Body of pancreas (tissue), 4 donors: Measurements from ENCODE around the gene WNT7B.

Experiments
- POLR2A ChIP-seq, 3 donors: fragments of 450-650 bp; IDR thresholded peaks; one replicate each; pipeline ENCODE4 v1.6.1; 2016; ENCODE audit warnings: antibody characterized with exemption in 3 of 3, mild to moderate bottlenecking in 2 of 3
- TF ChIP-seq, protein P1 (sequence below), 7 experiments: fragments of 450-650 bp in 4 of 7; fragments of 200-600 bp in 3 of 7; sonication (generic) in 3 of 7; IDR thresholded peaks; one replicate each; pipeline ENCODE4 v1.5.1; 2016 to 2019; ENCODE audit warnings: antibody characterized with exemption in 7 of 7

DNA sequence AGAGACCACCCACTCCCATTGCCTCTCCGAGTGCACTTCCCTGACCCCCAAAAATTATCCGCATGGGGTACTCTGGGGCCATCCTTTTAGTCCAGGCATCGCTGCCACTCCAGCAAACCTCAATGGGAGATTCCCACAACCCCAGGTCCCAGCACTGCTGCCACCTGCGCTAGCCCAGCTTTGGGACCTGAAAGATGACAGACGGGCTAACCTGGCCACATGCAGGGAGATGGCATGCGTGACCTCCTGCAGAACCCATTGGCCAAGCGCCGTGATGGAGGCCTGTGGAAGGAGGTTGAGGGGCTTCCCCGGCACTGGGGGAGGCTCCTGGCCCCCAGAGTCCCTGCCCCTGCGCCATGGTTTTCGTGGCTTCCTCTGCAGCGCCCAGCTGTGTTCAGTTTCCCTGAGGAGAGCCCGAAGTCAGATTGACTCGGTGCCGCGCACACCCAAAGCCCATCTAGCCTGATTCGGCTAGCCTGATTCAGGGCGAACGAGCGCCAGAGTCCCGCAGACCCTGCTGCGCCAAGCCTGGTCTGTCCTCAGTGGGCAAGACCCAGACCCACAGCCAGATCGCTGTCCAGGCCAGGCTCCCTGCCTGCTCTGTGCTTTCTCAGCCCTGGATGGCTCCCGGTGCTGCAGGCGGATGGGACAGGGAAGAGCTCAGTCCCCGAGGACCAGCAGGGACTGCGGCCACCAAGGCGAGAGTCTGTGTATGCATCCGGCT is 751 bp upstream of the WNT7B start:
- TF ChIP-seq, protein P1, sequence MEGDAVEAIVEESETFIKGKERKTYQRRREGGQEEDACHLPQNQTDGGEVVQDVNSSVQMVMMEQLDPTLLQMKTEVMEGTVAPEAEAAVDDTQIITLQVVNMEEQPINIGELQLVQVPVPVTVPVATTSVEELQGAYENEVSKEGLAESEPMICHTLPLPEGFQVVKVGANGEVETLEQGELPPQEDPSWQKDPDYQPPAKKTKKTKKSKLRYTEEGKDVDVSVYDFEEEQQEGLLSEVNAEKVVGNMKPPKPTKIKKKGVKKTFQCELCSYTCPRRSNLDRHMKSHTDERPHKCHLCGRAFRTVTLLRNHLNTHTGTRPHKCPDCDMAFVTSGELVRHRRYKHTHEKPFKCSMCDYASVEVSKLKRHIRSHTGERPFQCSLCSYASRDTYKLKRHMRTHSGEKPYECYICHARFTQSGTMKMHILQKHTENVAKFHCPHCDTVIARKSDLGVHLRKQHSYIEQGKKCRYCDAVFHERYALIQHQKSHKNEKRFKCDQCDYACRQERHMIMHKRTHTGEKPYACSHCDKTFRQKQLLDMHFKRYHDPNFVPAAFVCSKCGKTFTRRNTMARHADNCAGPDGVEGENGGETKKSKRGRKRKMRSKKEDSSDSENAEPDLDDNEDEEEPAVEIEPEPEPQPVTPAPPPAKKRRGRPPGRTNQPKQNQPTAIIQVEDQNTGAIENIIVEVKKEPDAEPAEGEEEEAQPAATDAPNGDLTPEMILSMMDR (IDR thresholded peaks at IDR 0.05), result no peak
- no peak for TF ChIP-seq POLR2A (IDR thresholded peaks at IDR 0.05)
